SK-N-SH (cell line): ENCODE data around the gene PHYH. TPM values are rescaled to one million over a fixed set of nuclear protein-coding genes. Genes with fewer than 3 reads are reported as not detected.

Experiments used
- CTCF ChIA-PET: fragments of 300-600, 350-600 bp; formaldehyde crosslinking; extraction: SDS; loops from one replicate; lab custom pipeline; 2021; lab: Yijun Ruan, JAX
- POLR2A ChIA-PET: fragments of 350-600 bp; sonication (Branson Sonifier 250); formaldehyde crosslinking; extraction: SDS; loops from one replicate; lab custom pipeline; 2020; ENCODE audit warnings: antibody characterized with exemption, inconsistent platforms; lab: Yijun Ruan, JAX
- DNase-seq: peaks from one replicate; pipeline ENCODE4 v3.0.0; 2012
- H2AFZ ChIP-seq: fragments of 200-600 bp; sonication (generic); 2 replicates; pipeline ENCODE4 v1.8.1; 2016; ENCODE audit warnings: antibody characterized with exemption, mild to moderate bottlenecking, low read depth
- H3F3A ChIP-seq: fragments of 200-600 bp; sonication (generic); replicated peaks from 2 replicates; pipeline ENCODE3; 2016; ENCODE audit warnings: antibody characterized with exemption, mild to moderate bottlenecking; ENCODE audit not compliant: insufficient read depth
- H3K27ac ChIP-seq, 2 experiments: fragments of 200-500 bp in 1 of 2; fragments of 200-600 bp in 1 of 2; sonication (Bioruptor generic) in 1 of 2; sonication (generic), shearing (Covaris generic) in 1 of 2; 2 replicates each; pipeline versions ENCODE4 v1.5.1 to v1.6.1; 2014 to 2016; ENCODE audit warnings: low read depth in 2 of 2, inconsistent platforms in 1 of 2, low read length in 1 of 2, mild to moderate bottlenecking in 1 of 2, mixed read lengths in 1 of 2
- H3K27me3 ChIP-seq: fragments of 200-600 bp; sonication (generic), shearing (Covaris generic); 2 replicates; pipeline ENCODE4 v1.6.1; 2016; ENCODE audit warnings: mixed run types; ENCODE audit not compliant: insufficient read depth
- H3K36me3 ChIP-seq, 2 experiments: fragments of 200-500 bp in 1 of 2; fragments of 200-600 bp in 1 of 2; sonication (Bioruptor generic) in 1 of 2; sonication (generic) in 1 of 2; replicated peaks in 1 of 2; 2 replicates each; pipeline versions ENCODE3 to v1.5.1; 2014 to 2016; ENCODE audit warnings: low read length in 1 of 2, mild to moderate bottlenecking in 1 of 2; ENCODE audit not compliant: insufficient read depth in 2 of 2, control insufficient read depth in 1 of 2
- H3K4me1 ChIP-seq, 2 experiments: fragments of 200-500 bp in 1 of 2; fragments of 200-600 bp in 1 of 2; sonication (Bioruptor generic) in 1 of 2; sonication (generic), shearing (Covaris generic) in 1 of 2; 2 replicates each; pipeline versions ENCODE4 v1.5.1 to v1.6.1; 2014 to 2016; ENCODE audit warnings: low read depth in 1 of 2, low read length in 1 of 2, mixed run types in 1 of 2; ENCODE audit not compliant: insufficient read depth in 2 of 2, control insufficient read depth in 1 of 2
- H3K4me2 ChIP-seq: fragments of 200-600 bp; sonication (generic), shearing (Covaris generic); 2 replicates; pipeline ENCODE4 v1.6.1; 2017; ENCODE audit warnings: mixed run types
- H3K4me3 ChIP-seq, 2 experiments: fragments of 200-500 bp in 1 of 2; fragments of 200-600 bp in 1 of 2; sonication (Bioruptor generic) in 1 of 2; sonication (generic), shearing (Covaris generic) in 1 of 2; 2 replicates each; pipeline versions ENCODE4 v1.5.1 to v1.8.1; 2014 to 2016; ENCODE audit warnings: low read depth in 2 of 2, inconsistent platforms in 1 of 2, low read length in 1 of 2, mild to moderate bottlenecking in 1 of 2, mixed read lengths in 1 of 2, moderate library complexity in 1 of 2
- H3K79me2 ChIP-seq: fragments of 200-600 bp; sonication (generic); 2 replicates; pipeline ENCODE4 v1.8.1; 2017; ENCODE audit warnings: mild to moderate bottlenecking; ENCODE audit not compliant: insufficient read depth
- H3K9ac ChIP-seq: fragments of 200-600 bp; sonication (generic); 2 replicates; pipeline ENCODE4 v1.6.1; 2017; ENCODE audit warnings: mixed run types
- H3K9me2 ChIP-seq: fragments of 200-600 bp; sonication (generic); 2 replicates; pipeline ENCODE4 v1.6.1; 2017; ENCODE audit warnings: mixed run types
- H3K9me3 ChIP-seq: fragments of 200-600 bp; sonication (generic); 2 replicates; pipeline ENCODE4 v1.6.1; 2017; ENCODE audit warnings: mixed run types, mild to moderate bottlenecking, moderate library complexity
- H4K20me1 ChIP-seq: fragments of 200-600 bp; sonication (generic); 2 replicates; pipeline ENCODE4 v1.6.1; 2017; ENCODE audit warnings: mild to moderate bottlenecking, mixed run types; ENCODE audit not compliant: insufficient read depth
- EP300 ChIP-seq, 2 experiments: IDR thresholded peaks; 2 replicates each; pipeline versions ENCODE4 v1.4.0 to v1.6.1; 2012; ENCODE audit warnings: borderline replicate concordance in 1 of 2, low read depth in 1 of 2, low read length in 1 of 2
- EZH2phosphoT487 ChIP-seq: fragments of 200-600 bp; sonication (generic); IDR thresholded peaks from 2 replicates; pipeline ENCODE4 v1.6.1; 2017; ENCODE audit warnings: low read depth, mixed run types, mild to moderate bottlenecking, antibody characterized with exemption, moderate library complexity, borderline replicate concordance
- FOSL2 ChIP-seq: IDR thresholded peaks from 2 replicates; pipeline ENCODE4 v1.4.0; 2012; ENCODE audit warnings: low read depth, mild to moderate bottlenecking, moderate library complexity, borderline replicate concordance
- IRF3 ChIP-seq: fragments of 150-350 bp; IDR thresholded peaks from 2 replicates; pipeline ENCODE4 v1.6.1; 2016; ENCODE audit warnings: mild to moderate bottlenecking, low read depth, low read length
- MAX ChIP-seq: IDR thresholded peaks from 2 replicates; pipeline ENCODE4 v1.4.0; 2012; ENCODE audit warnings: low read depth
- MEF2A ChIP-seq: IDR thresholded peaks from 2 replicates; pipeline ENCODE4 v1.4.0; 2012; ENCODE audit warnings: low read depth, borderline replicate concordance
- NFIC ChIP-seq: IDR thresholded peaks from 2 replicates; pipeline ENCODE4 v1.4.0; 2012; ENCODE audit warnings: borderline replicate concordance
- NRF1 ChIP-seq: IDR thresholded peaks from 2 replicates; pipeline ENCODE4 v1.6.1; 2012; ENCODE audit warnings: low read depth, mild to moderate bottlenecking, low read length
- POLR2AphosphoS5 ChIP-seq: IDR thresholded peaks from 2 replicates; pipeline ENCODE4 v1.6.1; 2012; ENCODE audit warnings: low read depth, low read length
- RAD21 ChIP-seq: IDR thresholded peaks from 2 replicates; pipeline ENCODE4 v1.6.1; 2012; ENCODE audit warnings: mild to moderate bottlenecking, low read length
- RCOR1 ChIP-seq: fragments of 150-350 bp; IDR thresholded peaks from 2 replicates; pipeline ENCODE4 v1.6.1; 2017; ENCODE audit warnings: antibody characterized with exemption, low read length
- RFX5 ChIP-seq: IDR thresholded peaks from 2 replicates; pipeline ENCODE4 v1.6.1; 2012; ENCODE audit warnings: mild to moderate bottlenecking, improper control_type of control experiment, low read length
- TAF1 ChIP-seq: IDR thresholded peaks from 2 replicates; pipeline ENCODE4 v1.6.1; 2012; ENCODE audit warnings: low read depth, mild to moderate bottlenecking, low read length, moderate library complexity, borderline replicate concordance
- TCF12 ChIP-seq: IDR thresholded peaks from 2 replicates; pipeline ENCODE4 v1.4.0; 2012
- WGBS: methylation state at CpG from one replicate; pipeline ENCODE4 v1.1.6; 2017; ENCODE audit warnings: low lambda C conversion rate; 5-methylcytosine and 5-hydroxymethylcytosine counted together
- polyA plus RNA-seq, 3 experiments: library from polyadenylated mRNA; depleted of rRNA; stranded (reverse); fragments of >200 nt; gene quantifications; 2 replicates each; pipeline ENCODE4 v1.2.3, GENCODE V29; 2012
- TF ChIP-seq, protein P1 (sequence below): fragments of 200-600 bp; sonication (generic); IDR thresholded peaks from 2 replicates; pipeline ENCODE4 v1.6.1; 2017; ENCODE audit warnings: antibody characterized with exemption, mild to moderate bottlenecking, moderate library complexity
- TF ChIP-seq, protein P2 (sequence below): fragments of 150-350 bp; IDR thresholded peaks from 2 replicates; pipeline ENCODE4 v1.6.1; 2017; ENCODE audit warnings: antibody characterized with exemption, low read length, low read depth, borderline replicate concordance

Gene PHYH
- polyA plus RNA-seq, 1 of the 3 experiments (the other 2 are of a cell fraction), result 16.2 TPM

DNA sequence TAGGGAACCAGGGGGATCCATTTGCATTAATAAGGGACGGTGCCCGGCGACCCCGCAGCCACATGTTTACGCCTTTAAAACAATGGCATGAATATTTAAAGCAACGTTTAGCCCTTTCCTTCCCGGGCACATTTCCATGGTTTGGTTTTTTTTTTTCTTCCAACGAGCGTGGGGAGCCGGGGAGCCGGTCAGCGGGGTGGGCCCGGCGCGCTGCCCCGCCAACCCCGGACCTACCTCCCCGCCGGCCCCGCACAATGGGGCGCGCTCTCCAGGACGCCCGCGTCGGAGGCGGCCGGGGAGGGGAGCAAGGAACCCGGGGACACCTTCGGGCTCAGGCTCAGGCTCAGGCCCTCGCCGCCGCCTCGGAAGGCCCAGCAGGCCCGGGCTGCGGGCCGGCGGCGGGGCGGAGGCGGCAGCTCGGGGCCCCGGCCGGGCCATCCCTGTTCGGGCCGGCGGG, 47.2 kb upstream of the PHYH start:
- no peak for TF ChIP-seq RAD21
- TF ChIP-seq, protein P1, sequence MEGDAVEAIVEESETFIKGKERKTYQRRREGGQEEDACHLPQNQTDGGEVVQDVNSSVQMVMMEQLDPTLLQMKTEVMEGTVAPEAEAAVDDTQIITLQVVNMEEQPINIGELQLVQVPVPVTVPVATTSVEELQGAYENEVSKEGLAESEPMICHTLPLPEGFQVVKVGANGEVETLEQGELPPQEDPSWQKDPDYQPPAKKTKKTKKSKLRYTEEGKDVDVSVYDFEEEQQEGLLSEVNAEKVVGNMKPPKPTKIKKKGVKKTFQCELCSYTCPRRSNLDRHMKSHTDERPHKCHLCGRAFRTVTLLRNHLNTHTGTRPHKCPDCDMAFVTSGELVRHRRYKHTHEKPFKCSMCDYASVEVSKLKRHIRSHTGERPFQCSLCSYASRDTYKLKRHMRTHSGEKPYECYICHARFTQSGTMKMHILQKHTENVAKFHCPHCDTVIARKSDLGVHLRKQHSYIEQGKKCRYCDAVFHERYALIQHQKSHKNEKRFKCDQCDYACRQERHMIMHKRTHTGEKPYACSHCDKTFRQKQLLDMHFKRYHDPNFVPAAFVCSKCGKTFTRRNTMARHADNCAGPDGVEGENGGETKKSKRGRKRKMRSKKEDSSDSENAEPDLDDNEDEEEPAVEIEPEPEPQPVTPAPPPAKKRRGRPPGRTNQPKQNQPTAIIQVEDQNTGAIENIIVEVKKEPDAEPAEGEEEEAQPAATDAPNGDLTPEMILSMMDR, result no peak
- TF ChIP-seq RCOR1, result no peak
- TF ChIP-seq MEF2A, result no peak
- TF ChIP-seq TAF1, result no peak
- no peak for TF ChIP-seq EZH2phosphoT487
- TF ChIP-seq, all 33 proteins: peak for 0
- Histone ChIP-seq H3K9me3 (no peaks in the 10 kb centered on the region), H3K27me3 (no peaks in the 10 kb centered on the region), H2AFZ (no peak overlapping the region), H3K36me3 (peaks cover 8 to 15% of the 10 kb centered on the region in 2 experiments), H3F3A (peaks cover 21% of the 10 kb centered on the region), H3K4me2 (peak overlapping the region; percentile 75), H3K4me1 (peaks cover 0 to 17% of the 10 kb centered on the region in 2 experiments; a peak in 2 of 4 replicates), H3K27ac (peak overlapping the region; percentile 74 to 99), H3K9ac (peak overlapping the region; percentile 96), H3K79me2 (peaks cover 52% of the 10 kb centered on the region), H4K20me1 (no peaks in the 10 kb centered on the region), H3K9me2 (no peaks in the 10 kb centered on the region), H3K4me3 (peak overlapping the region; percentile 66 to 79)
- under 1% methylated on average over 19 of the region's 47 CpGs for WGBS
- ChIA-PET POLR2A (no interaction called here), CTCF (no interaction called here)
- DNase-seq, result peak; percentile 56

- H3K27ac ChIP-seq, result peak overlapping the region; percentile 74 to 99
- DNase-seq, result no peak
Observed at GRCh38 chr10:13346283-13347042, 46.6 kb upstream of the PHYH start.

More at GRCh38 chr10:13346283-13347042, 46.6 kb upstream of the PHYH start:
- Histone ChIP-seq H3K4me2 (peak overlapping the region; percentile 75), H2AFZ (no peak overlapping the region), H3K9me3 (no peaks in the 10 kb centered on the region), H3F3A (peaks cover 21% of the 10 kb centered on the region), H3K36me3 (peaks cover 8 to 15% of the 10 kb centered on the region in 2 experiments), H4K20me1 (no peaks in the 10 kb centered on the region), H3K79me2 (peaks cover 58% of the 10 kb centered on the region), H3K4me3 (peak overlapping the region; percentile 66 to 79), H3K4me1 (peaks cover 0 to 17% of the 10 kb centered on the region in 2 experiments; a peak in 2 of 4 replicates), H3K9me2 (no peaks in the 10 kb centered on the region), H3K9ac (peak overlapping the region; percentile 96), H3K27me3 (no peaks in the 10 kb centered on the region)
- TF ChIP-seq EP300 (IDR thresholded peaks at IDR 0.05; ENCODE audit: borderline replicate concordance in 1 of 2, low read depth in 1 of 2, low read length in 1 of 2), result no peak
- TF ChIP-seq RFX5, result no peak
- TF ChIP-seq NFIC, result 0 out of 2 replicates have a peak, but pooled peaks have one; percentile 25
- peak; percentile 30; the same call in 1 of the 2 replicates for TF ChIP-seq POLR2AphosphoS5
- no peak for TF ChIP-seq NRF1
- no peak for TF ChIP-seq EZH2phosphoT487
- TF ChIP-seq FOSL2, result no peak
- TF ChIP-seq MAX, result no peak
- TF ChIP-seq, protein P2, sequence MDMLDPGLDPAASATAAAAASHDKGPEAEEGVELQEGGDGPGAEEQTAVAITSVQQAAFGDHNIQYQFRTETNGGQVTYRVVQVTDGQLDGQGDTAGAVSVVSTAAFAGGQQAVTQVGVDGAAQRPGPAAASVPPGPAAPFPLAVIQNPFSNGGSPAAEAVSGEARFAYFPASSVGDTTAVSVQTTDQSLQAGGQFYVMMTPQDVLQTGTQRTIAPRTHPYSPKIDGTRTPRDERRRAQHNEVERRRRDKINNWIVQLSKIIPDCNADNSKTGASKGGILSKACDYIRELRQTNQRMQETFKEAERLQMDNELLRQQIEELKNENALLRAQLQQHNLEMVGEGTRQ, result no peak
- TF ChIP-seq TCF12, result no peak
- TF ChIP-seq MEF2A, result no peak
- TF ChIP-seq IRF3, result no peak
- 21% methylated on average over 18 of the region's 18 CpGs for WGBS
- ChIA-PET CTCF (no interaction called here), POLR2A (no interaction called here)
